HFFc6 (cell line): Measurements from ENCODE around the gene SERPINH1. TPM values are rescaled to one million over a fixed set of nuclear protein-coding genes. Genes with fewer than 3 reads are reported as not detected.
A peak's percentile ranks its signal among the peaks of the same experiment; 100 is the strongest.

Source experiments
- DNase-seq: peaks from one replicate; pipeline ENCODE4 v3.0.0-alpha.2; 2018
- H3K27ac Mint-ChIP-seq: 2 replicates; pipeline ENCODE4 v1.8.0; 2020; ENCODE audit warnings: mild to moderate bottlenecking, mixed read lengths
- H3K27me3 Mint-ChIP-seq: 2 replicates; pipeline ENCODE4 v1.8.0; 2021; ENCODE audit warnings: mild to moderate bottlenecking, moderate library complexity, mixed read lengths; ENCODE audit not compliant: insufficient read depth
- H3K36me3 Mint-ChIP-seq: 2 replicates; pipeline ENCODE4 v1.8.0; 2021; ENCODE audit warnings: low read depth, mixed read lengths
- H3K4me1 Mint-ChIP-seq: 2 replicates; pipeline ENCODE4 v1.8.0; 2020; ENCODE audit warnings: low read depth, mixed read lengths
- H3K4me3 Mint-ChIP-seq: 2 replicates; pipeline ENCODE4 v1.8.0; 2020; ENCODE audit warnings: mild to moderate bottlenecking, moderate library complexity, mixed read lengths
- H3K9me3 Mint-ChIP-seq: 2 replicates; pipeline ENCODE4 v1.8.0; 2020; ENCODE audit warnings: mild to moderate bottlenecking, mixed read lengths
- CTCF ChIP-seq: fragments of 200-600 bp; sonication (generic); IDR thresholded peaks from 2 replicates; pipeline ENCODE4 v1.5.0; 2021; ENCODE audit warnings: antibody characterized with exemption, mild to moderate bottlenecking
- long read RNA-seq: library from polyadenylated mRNA; unstranded; transcript quantifications from one replicate; pipeline ENCODE4 v2.0.0, GENCODE V29; 2019
- total RNA-seq, 6 experiments: library from RNA; stranded (reverse); fragmentation: NEBNext Ultra II Directional; extraction: Animal tissue kit (Norgen Biotek cat#: 25700); gene quantifications; 2 replicates in 1 of 6; 3 replicates in 5 of 6; pipeline ENCODE4 v1.2.3, GENCODE V29; 2021

Gene SERPINH1
- total RNA-seq, result 100 to 1,000 TPM; 527 to 680 (median 557) TPM
- long read RNA-seq, transcript SERPINH1-201 (5 exons, 2,225 nt), result major isoform, 254 of 305 reads
- long read RNA-seq, partial matches to known transcripts, result 27 of 305 reads
- long read RNA-seq, other reads (novel, unspliced or antisense), result 19 of 305 reads

- Mint-ChIP-seq H3K4me1 (peaks cover 68% of the 10 kb centered on the region), H3K4me3 (peak within 1 kb of the TSS; percentile 99), H3K36me3 (peaks cover 37% of the 10 kb centered on the region), H3K27ac (peak within 1 kb of the TSS; percentile 99), H3K27me3 (peaks cover 7% of the 10 kb centered on the region), H3K9me3 (peaks cover 4% of the 10 kb centered on the region; the same call in 1 of the 2 replicates)
- TF ChIP-seq CTCF, result no peak
- DNase-seq, result peak; percentile 84
Measured at GRCh38 chr11:75562048-75562835, at the start of gene SERPINH1. Gene SERPINH1 (plus strand): TSS chr11:75562253. CDS start chr11:75566350, 4,097 bp downstream.

DNA sequence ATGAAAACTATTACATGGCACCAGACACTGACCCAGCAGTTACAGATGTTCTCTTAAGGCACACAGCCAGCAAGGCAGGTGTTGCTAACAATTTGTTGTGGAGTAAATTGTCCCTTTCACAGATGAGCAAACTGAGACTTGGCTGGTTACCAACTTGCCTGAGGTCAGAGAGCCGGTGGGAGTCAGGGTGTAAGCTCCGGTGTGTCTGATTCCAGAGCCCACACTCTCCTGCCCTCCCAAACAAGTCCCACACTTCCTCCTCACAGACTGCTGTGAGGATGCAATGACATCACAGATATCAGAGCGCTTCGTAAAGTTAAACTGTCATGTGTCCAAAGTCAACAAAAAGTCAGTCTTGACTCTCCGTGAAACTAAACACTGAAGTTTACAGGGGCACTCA, 48.8 kb upstream of the SERPINH1 start:
- no peaks in the 10 kb centered on the region; the same call in 1 of the 2 replicates for H3K4me1 Mint-ChIP-seq
- TF ChIP-seq CTCF, result no peak
- H3K36me3 Mint-ChIP-seq, result no peaks in the 10 kb centered on the region
- H3K9me3 Mint-ChIP-seq, result no peaks in the 10 kb centered on the region
- H3K4me3 Mint-ChIP-seq, result no peak overlapping the region
- DNase-seq, result no peak
- no peak overlapping the region for H3K27ac Mint-ChIP-seq
- H3K27me3 Mint-ChIP-seq, result peaks cover 23% of the 10 kb centered on the region

GRCh38 chr11:75514596-75514995, 47.5 kb upstream of the SERPINH1 start:
- Mint-ChIP-seq H3K4me3 (no peak overlapping the region), H3K27ac (no peak overlapping the region), H3K36me3 (no peaks in the 10 kb centered on the region), H3K4me1 (no peaks in the 10 kb centered on the region; the same call in 1 of the 2 replicates), H3K9me3 (no peaks in the 10 kb centered on the region), H3K27me3 (peaks cover 23% of the 10 kb centered on the region)
- no peak for TF ChIP-seq CTCF
- DNase-seq, result no peak

DNA sequence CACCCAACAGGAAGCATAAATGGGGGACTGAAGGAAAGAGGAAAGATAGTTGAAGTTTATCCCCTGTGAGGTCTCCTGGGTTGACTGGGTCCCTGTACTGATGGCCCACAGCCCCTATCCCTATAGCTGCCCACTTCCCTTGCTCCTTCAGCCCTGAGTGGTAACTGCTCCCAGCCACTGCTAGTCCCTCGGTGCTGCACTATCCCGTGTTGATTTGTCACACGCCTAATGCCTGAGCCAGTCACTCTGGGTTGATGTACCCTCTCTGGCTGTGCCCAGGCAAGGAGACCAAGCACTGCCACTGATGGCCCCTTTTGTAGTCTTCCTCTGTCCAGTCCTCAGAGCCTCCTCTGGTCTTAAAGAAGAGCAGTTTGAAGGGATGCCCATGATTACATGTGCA, 45.9 kb upstream of the SERPINH1 start:
- no peak overlapping the region for H3K4me3 Mint-ChIP-seq
- no peak for DNase-seq
- no peak overlapping the region for H3K27ac Mint-ChIP-seq
- no peaks in the 10 kb centered on the region; the same call in 1 of the 2 replicates for H3K4me1 Mint-ChIP-seq
- peaks cover 27% of the 10 kb centered on the region for H3K27me3 Mint-ChIP-seq
- no peaks in the 10 kb centered on the region for H3K9me3 Mint-ChIP-seq
- TF ChIP-seq CTCF, result no peak
- H3K36me3 Mint-ChIP-seq, result no peaks in the 10 kb centered on the region

- Mint-ChIP-seq H3K36me3 (no peaks in the 10 kb centered on the region), H3K4me1 (no peaks in the 10 kb centered on the region; the same call in 1 of the 2 replicates), H3K27me3 (peaks cover 22% of the 10 kb centered on the region), H3K9me3 (no peaks in the 10 kb centered on the region), H3K27ac (no peak overlapping the region), H3K4me3 (no peak overlapping the region)
- no peak for DNase-seq
- TF ChIP-seq CTCF, result no peak
Measured at GRCh38 chr11:75516886-75517285, 45.2 kb upstream of the SERPINH1 start.
